ENCODE results near the gene EXOC2. TPM values are rescaled to one million over a fixed set of nuclear protein-coding genes. Genes with fewer than 3 reads are reported as not detected.

The EXOC2 gene
- total RNA-seq, 2 experiments from 2014 or later, result 29.9 to 30.2 TPM

DNA sequence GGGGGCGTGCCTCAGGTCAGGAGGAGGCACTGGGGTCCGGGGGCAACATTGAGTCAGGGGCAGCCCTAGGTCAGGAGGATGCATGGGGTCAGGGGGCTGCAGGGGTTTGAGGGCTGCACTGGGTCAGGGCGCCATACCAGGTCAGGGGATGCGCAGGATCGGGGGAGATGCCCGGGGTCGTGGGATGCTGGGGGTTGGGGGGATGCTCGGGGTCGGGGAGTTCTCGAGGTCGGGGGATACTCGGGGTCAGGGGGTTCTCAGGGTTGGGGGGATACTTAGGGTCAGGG lies 727 bp upstream of the EXOC2 start:
- POLR2A ChIA-PET, result interaction anchor here (0.6 to 2.4 kb wide), 5 partner anchors 9 to 18 kb away, joined by 3 to 9 read pairs (median 6); no protein-coding TSS in a partner anchor
- TF ChIP-seq, protein P1, sequence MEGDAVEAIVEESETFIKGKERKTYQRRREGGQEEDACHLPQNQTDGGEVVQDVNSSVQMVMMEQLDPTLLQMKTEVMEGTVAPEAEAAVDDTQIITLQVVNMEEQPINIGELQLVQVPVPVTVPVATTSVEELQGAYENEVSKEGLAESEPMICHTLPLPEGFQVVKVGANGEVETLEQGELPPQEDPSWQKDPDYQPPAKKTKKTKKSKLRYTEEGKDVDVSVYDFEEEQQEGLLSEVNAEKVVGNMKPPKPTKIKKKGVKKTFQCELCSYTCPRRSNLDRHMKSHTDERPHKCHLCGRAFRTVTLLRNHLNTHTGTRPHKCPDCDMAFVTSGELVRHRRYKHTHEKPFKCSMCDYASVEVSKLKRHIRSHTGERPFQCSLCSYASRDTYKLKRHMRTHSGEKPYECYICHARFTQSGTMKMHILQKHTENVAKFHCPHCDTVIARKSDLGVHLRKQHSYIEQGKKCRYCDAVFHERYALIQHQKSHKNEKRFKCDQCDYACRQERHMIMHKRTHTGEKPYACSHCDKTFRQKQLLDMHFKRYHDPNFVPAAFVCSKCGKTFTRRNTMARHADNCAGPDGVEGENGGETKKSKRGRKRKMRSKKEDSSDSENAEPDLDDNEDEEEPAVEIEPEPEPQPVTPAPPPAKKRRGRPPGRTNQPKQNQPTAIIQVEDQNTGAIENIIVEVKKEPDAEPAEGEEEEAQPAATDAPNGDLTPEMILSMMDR (IDR thresholded peaks at IDR 0.05), result no peak
- H3K4me1 Mint-ChIP-seq (ENCODE audit: low read depth), result peaks cover 29% of the 10 kb centered on the region
- peaks cover 6% of the 10 kb centered on the region for H3K36me3 Mint-ChIP-seq (ENCODE audit: low read depth)
- DNase-seq (no peak), ATAC-seq (no peak)
- H3K9me3 Mint-ChIP-seq, result no peaks in the 10 kb centered on the region
- peak overlapping the region; percentile 85 for H3K4me3 Mint-ChIP-seq
- CTCF ChIA-PET, result interaction anchor here (1.2 to 1.5 kb wide), 5 partner anchors 8 to 101 kb away, joined by 3 to 6 read pairs (median 4); no protein-coding TSS in a partner anchor
- intact Hi-C loops (cut with micrococcal nuclease), result no loop called here
- no peak overlapping the region for H3K27ac Mint-ChIP-seq
- H3K27me3 Mint-ChIP-seq, result no peaks in the 10 kb centered on the region

DNA sequence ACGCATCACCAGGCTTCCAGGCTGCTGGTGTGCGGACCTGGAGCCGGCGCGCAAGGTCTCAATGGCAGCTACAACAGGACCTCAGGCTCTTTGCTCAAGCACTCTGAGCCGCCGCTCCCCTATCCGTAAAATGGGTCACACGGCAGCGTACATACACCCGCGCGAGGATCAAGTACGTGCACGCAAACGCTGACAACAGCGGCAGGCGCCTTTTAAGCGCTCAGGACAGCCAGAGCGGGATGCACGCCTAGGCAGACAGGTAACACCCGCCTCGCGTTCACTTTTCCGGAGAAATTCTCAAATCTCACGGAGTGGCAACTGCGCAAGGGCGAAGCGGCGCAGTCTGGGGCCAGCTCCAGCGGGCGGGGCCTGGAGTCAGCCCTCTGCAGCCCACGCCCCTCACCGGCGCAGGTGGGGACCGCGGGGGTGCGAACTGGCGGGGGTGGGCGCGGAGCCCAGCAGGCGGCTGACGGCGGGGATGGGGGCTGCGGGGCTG lies 535 bp downstream of the EXOC2 start:
- POLR2A ChIA-PET, result interaction anchor here (0.8 to 2.4 kb wide), 6 partner anchors 8 to 22 kb away, joined by 3 to 9 read pairs (median 5); no protein-coding TSS in a partner anchor
- intact Hi-C loops (cut with micrococcal nuclease), result no loop called here
- CTCF ChIA-PET, result interaction anchor here (1.0 to 1.4 kb wide), 4 partner anchors 9 to 99 kb away, joined by 3 to 6 read pairs (median 4); no protein-coding TSS in a partner anchor
- Mint-ChIP-seq H3K4me3 (peak overlapping the region; percentile 85), H3K4me1 (ENCODE audit: low read depth) (peaks cover 29% of the 10 kb centered on the region), H3K9me3 (no peaks in the 10 kb centered on the region), H3K36me3 (ENCODE audit: low read depth) (peaks cover 6% of the 10 kb centered on the region), H3K27ac (peak overlapping the region; percentile 89), H3K27me3 (no peaks in the 10 kb centered on the region)
- ATAC-seq (peak; percentile 89), DNase-seq (peak; percentile 82)
- TF ChIP-seq, protein P1 (IDR thresholded peaks at IDR 0.05), result no peak

DNA sequence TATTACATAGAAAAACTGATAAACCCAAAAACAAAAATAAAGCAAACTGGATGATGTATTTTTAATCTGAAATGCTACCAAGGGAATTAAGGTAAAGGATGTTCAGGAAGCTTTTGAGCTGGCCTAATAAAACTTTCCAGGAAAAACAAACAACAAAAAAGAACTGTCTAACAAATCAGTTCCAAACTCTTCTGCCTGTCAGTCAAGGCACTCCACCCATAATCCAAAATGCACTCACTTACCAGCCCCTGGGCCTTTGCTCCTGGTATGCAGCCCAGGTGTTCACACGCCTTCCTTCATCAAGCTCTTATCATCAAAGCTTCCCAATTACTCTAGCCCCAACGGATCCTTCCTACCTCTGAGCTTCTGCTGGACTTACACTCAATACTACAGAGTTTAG lies 3.7 kb downstream of the EXOC2 start:
- Mint-ChIP-seq H3K27me3 (no peaks in the 10 kb centered on the region), H3K4me1 (ENCODE audit: low read depth) (peaks cover 39% of the 10 kb centered on the region), H3K27ac (no peak overlapping the region), H3K9me3 (no peaks in the 10 kb centered on the region), H3K36me3 (ENCODE audit: low read depth) (peaks cover 11% of the 10 kb centered on the region), H3K4me3 (no peak overlapping the region)
- intact Hi-C loops (cut with micrococcal nuclease), result no loop called here
- ChIA-PET POLR2A (no interaction called here), CTCF (interaction anchor here (1.0 to 1.6 kb wide), 5 partner anchors 10 to 96 kb away, joined by 3 to 6 read pairs (median 3); no protein-coding TSS in a partner anchor)
- ATAC-seq, result no peak
- DNase-seq, result no peak
- TF ChIP-seq, protein P1 (IDR thresholded peaks at IDR 0.05), result no peak

DNA sequence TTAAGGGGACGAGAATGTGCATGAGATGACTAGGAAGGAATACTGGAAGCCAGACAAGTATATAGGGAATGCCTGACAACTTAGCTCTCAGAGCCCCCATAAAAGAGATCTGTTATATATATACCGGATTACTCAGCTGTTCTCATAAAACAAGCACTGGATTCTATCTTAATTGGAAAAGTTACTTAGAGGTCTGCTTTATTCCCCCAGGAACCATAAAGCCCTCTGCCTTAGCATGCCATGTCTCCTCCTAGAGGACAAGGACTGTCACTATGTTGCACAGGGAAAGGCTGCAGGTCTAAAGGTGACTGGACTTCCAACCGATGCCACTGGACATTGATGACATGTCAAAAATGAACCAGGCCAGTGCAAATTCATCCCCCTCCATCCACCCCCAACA lies 6.4 kb downstream of the EXOC2 start:
- CTCF ChIA-PET, result no interaction called here
- no peak for ATAC-seq
- peaks cover 50% of the 10 kb centered on the region for H3K4me1 Mint-ChIP-seq (ENCODE audit: low read depth)

More for the DNA sequence above, 6.4 kb downstream of the EXOC2 start:
- intact Hi-C loops (cut with micrococcal nuclease), result no loop called here
- DNase-seq, result no peak
- no peak overlapping the region for H3K27ac Mint-ChIP-seq
- peaks cover 15% of the 10 kb centered on the region for H3K36me3 Mint-ChIP-seq (ENCODE audit: low read depth)
- no peaks in the 10 kb centered on the region for H3K27me3 Mint-ChIP-seq
- no peak overlapping the region for H3K4me3 Mint-ChIP-seq
- POLR2A ChIA-PET, result no interaction called here
- TF ChIP-seq, protein P1 (IDR thresholded peaks at IDR 0.05), result no peak
- no peaks in the 10 kb centered on the region for H3K9me3 Mint-ChIP-seq

Data from activated CD8-positive, alpha-beta T cell treated with anti-CD3 and anti-CD28 coated beads for 36 hours (primary cell).